ENCODE data around the gene PRKCH. TPM values are rescaled to one million over a fixed set of nuclear protein-coding genes. Genes with fewer than 3 reads are reported as not detected.

Gene PRKCH
- total RNA-seq, 1 experiment from 2014 or later, result 5.2 TPM

DNA sequence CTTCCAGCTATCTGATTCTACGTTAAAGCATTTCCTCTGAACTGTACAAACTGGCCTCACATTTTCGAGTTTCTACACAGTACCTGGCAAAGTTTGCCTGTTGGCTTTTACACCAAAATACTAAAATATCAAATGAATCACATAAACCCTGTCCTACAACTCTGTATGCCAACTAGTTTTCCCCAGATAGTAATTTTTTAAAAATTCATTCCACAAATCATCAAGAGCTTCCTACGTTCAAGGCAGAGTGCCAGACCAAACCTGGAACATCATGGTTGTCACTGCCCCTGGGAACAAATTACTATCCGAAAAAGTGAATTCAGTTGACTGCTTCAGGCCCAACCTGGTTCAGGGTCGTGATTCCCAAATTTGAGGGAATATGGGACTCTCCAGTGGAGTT is 42.3 kb upstream of the PRKCH start:
- Mint-ChIP-seq H3K27ac (no peak overlapping the region), H3K9me3 (no peaks in the 10 kb centered on the region; a peak in 1 of 5 replicates), H3K4me1 (peaks cover 14 to 15% of the 10 kb centered on the region in 2 experiments), H3K36me3 (ENCODE audit: insufficient read depth in 1 of 3, low read depth in 3 of 3) (peaks cover 0 to 3% (median 2%) of the 10 kb centered on the region in 3 experiments; a peak in 1 of 7 replicates), H3K4me3 (peak overlapping the region in 1 of 2 experiments; percentile 76; a peak in 2 of 5 replicates), H3K27me3 (ENCODE audit: low read depth) (peaks cover 24% of the 10 kb centered on the region)
- Histone ChIP-seq H3K79me1 (ENCODE audit: insufficient read depth, low read depth, low read length, poor library complexity, severe bottlenecking) (no peaks in the 10 kb centered on the region), H3K14ac (ENCODE audit: insufficient read depth, low read length) (no peak overlapping the region), H3K79me2 (ENCODE audit: insufficient read depth, low read length) (no peaks in the 10 kb centered on the region), H2BK15ac (ENCODE audit: low read depth, low read length) (no peak overlapping the region), H4K20me1 (ENCODE audit: control insufficient read depth, insufficient read depth, insufficient read length) (peaks cover 4% of the 10 kb centered on the region), H2BK5ac (ENCODE audit: insufficient read length, low read length) (no peak overlapping the region), H3K27me3 (ENCODE audit: insufficient read depth, low read length) (no peaks in the 10 kb centered on the region; the same call in 1 of the 2 replicates), H2AFZ (ENCODE audit: low read length) (no peak overlapping the region), H3K18ac (ENCODE audit: insufficient read length, low read depth, low read length) (no peak overlapping the region), H3K23me2 (ENCODE audit: insufficient read length, low read depth, low read length, poor library complexity, severe bottlenecking) (peaks cover 11% of the 10 kb centered on the region), H3K4me1 (ENCODE audit: insufficient read depth, low read length) (no peaks in the 10 kb centered on the region), H2BK12ac (ENCODE audit: insufficient read length, low read depth, low read length) (no peak overlapping the region), H4K8ac (replicated peaks; ENCODE audit: insufficient read length, low read depth, low read length) (no peak overlapping the region), H3T11ph (ENCODE audit: low read length) (no peak overlapping the region), H3K56ac (ENCODE audit: insufficient read length, low read depth, low read length) (no peak overlapping the region), H2BK120ac (ENCODE audit: low read depth, low read length, poor library complexity, severe bottlenecking) (no peak overlapping the region), H3K9me3 (ENCODE audit: control insufficient read depth, low read depth, low read length) (no peaks in the 10 kb centered on the region), H3K4me2 (ENCODE audit: insufficient read depth, insufficient read length, low read length) (peak overlapping the region; percentile 52), H4K91ac (ENCODE audit: insufficient read length, low read depth, low read length) (no peak overlapping the region), H2BK20ac (ENCODE audit: low read depth, low read length, poor library complexity, severe bottlenecking) (no peak overlapping the region), H3K4ac (ENCODE audit: low read depth, low read length) (no peak overlapping the region), H3K23ac (ENCODE audit: insufficient read length, low read depth, low read length) (no peak overlapping the region), H3K27ac (ENCODE audit: insufficient read length, low read depth, low read length) (no peak overlapping the region), H2AK5ac (ENCODE audit: insufficient read length, low read length) (no peak overlapping the region), H3K9ac (ENCODE audit: extremely low read depth, insufficient read length, low read length) (no peak overlapping the region), H4K5ac (ENCODE audit: insufficient read length, low read depth, low read length) (no peak overlapping the region)
- WGBS (ENCODE audit: extremely low coverage, insufficient read length, low lambda C conversion rate), result no CpG with 5 or more reads among the region's 5 CpGs
- no peak for DNase-seq
- TF ChIP-seq, protein P1, sequence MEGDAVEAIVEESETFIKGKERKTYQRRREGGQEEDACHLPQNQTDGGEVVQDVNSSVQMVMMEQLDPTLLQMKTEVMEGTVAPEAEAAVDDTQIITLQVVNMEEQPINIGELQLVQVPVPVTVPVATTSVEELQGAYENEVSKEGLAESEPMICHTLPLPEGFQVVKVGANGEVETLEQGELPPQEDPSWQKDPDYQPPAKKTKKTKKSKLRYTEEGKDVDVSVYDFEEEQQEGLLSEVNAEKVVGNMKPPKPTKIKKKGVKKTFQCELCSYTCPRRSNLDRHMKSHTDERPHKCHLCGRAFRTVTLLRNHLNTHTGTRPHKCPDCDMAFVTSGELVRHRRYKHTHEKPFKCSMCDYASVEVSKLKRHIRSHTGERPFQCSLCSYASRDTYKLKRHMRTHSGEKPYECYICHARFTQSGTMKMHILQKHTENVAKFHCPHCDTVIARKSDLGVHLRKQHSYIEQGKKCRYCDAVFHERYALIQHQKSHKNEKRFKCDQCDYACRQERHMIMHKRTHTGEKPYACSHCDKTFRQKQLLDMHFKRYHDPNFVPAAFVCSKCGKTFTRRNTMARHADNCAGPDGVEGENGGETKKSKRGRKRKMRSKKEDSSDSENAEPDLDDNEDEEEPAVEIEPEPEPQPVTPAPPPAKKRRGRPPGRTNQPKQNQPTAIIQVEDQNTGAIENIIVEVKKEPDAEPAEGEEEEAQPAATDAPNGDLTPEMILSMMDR (conservative IDR thresholded peaks at IDR 0.05), result no peak
